Gastroesophageal sphincter (tissue), 4 donors: ENCODE results near the gene SLC30A5. TPM values are rescaled to one million over a fixed set of nuclear protein-coding genes. Genes with fewer than 3 reads are reported as not detected.

ENCODE experiments used
- small RNA-seq, 4 donors: library from RNA; depleted of rRNA; stranded (forward); fragments of <200 nt; gene quantifications; one replicate each; pipeline ENCODE3, GENCODE V24; 2016
- total RNA-seq, 4 donors: library from RNA; depleted of rRNA; stranded (reverse); fragments of >200 nt; gene quantifications; one replicate each; pipeline ENCODE4 v1.1.0, GENCODE V29; 2016

Gene SLC30A5
- total RNA-seq, 4 donors from 2014 or later = 33.7 to 48.1 (median 36.1) TPM

Small RNA genes within 50 kb of the gene (small RNA-seq; reads per million reads assigned to genes)
- gene SNORA50D (0 reads per million in 4 donors), gene SUMO2P4 (0 reads per million in 4 donors)

Other genes with a start within 250 kb of the SLC30A5 start
- 1 to 10 TPM; 3.0 to 5.8 (median 4.1) TPM for gene CCNB1, start 73.1 kb downstream of the SLC30A5 start, total RNA-seq
- gene CENPH, start 95.6 kb downstream of the SLC30A5 start, total RNA-seq = 1 to 10 TPM in 2 of 4 donors, under 1 TPM in 1, not detected in 1; 0.81 to 5.0 (median 1.5) TPM
- gene CDK7, start 140.9 kb downstream of the SLC30A5 start, total RNA-seq = 10 to 100 TPM; 14.7 to 26.3 (median 22.5) TPM
- 1 to 10 TPM; 3.5 to 5.6 (median 4.0) TPM for gene CCDC125, start 238.8 kb downstream of the SLC30A5 start, total RNA-seq